COLO829 (cell line): ENCODE results near the gene CSNK2A1.
"Not testable (repeated sequence)": the region's sequence is repeated elsewhere in the genome, so short reads cannot be mapped to it uniquely, and the experiment has no call there.

Experiments
- DNase-seq: peaks from one replicate; pipeline ENCODE4 v3.0.0; 2012; ENCODE audit warnings: low spot score

Gene CSNK2A1

DNA sequence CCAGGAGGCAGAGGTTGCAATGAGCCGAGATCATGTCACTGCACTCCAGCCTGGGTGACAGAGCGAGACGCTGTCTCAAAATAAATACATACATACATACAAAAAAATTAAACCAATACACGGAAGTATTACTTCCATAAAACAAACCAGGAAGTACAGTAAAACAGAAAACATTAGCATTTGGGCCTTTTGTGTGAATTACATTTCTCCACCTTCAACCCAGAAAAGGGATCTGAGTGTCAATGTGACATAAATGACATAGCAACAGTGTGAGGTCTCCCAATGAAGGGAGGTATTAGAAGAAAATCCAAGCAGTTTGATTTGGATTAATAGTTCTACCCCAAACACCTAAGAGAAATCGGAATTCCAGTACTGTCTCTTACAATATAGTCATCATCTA lies 10.1 kb downstream of the CSNK2A1 start:
- no peak for DNase-seq

DNA sequence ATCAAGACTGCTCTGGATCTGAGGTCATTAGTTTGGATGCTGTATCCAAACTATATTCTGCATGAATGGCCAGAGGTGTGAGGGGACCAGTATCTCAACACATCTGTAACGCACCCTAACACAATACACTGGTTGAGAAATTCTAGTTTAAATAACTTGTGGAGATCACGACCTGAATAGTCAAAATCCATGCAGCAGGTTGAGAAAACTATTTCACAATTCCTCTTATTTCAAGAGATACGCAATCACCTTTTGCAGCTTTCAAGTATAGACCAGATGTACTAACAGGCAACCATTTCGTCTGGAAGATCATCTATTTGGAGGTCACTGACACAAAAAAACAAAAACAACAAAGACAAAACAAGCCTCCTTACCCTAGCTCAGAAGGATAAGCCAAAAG lies 11.1 kb downstream of the CSNK2A1 start:
- no peak for DNase-seq

- DNase-seq: no peak
Observed at GRCh38 chr20:531608-532007, 12.0 kb downstream of the CSNK2A1 start.

- DNase-seq: no peak
Observed at GRCh38 chr20:530321-530720, 13.3 kb downstream of the CSNK2A1 start.

DNA sequence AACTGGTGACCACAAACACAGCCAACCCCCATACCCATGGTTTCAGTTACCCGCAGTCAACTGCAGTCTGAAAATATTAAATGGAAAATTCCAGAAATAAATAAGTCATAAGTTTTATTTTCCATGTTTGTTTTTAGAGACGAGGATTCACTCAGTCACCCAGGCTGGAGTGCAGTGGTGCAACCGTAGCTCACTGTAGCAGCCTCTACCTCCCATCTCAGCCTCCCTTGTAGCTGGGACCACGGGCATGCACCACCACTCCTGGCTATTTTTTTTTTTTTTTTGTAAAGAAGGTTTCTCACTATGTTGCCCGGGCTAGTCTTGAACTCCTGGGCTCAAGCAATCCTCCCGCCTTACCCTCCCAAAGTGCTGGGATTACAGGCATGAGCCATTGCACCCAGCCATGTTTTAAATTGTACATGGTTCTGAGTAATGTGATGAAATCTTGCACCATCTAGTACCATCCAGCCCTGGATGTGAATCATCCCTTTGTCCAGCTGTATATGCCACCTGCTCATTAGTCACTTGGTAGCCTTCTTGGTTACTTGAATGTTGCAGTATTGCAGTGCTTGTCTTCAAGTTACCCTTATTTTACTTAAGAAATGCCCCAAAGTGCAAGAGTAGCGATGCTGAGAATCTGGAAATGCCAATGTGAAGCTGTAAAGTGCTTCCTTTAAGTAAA lies 14.5 kb downstream of the CSNK2A1 start:
- DNase-seq: peak; percentile 57

GRCh38 chr20:527571-527886 lies 16.1 kb downstream of the CSNK2A1 start:
- no peak for DNase-seq

GRCh38 chr20:521860-522259 lies 21.7 kb downstream of the CSNK2A1 start:
- no peak for DNase-seq

GRCh38 chr20:519999-520398 lies 23.6 kb downstream of the CSNK2A1 start:
- DNase-seq: no peak

DNA sequence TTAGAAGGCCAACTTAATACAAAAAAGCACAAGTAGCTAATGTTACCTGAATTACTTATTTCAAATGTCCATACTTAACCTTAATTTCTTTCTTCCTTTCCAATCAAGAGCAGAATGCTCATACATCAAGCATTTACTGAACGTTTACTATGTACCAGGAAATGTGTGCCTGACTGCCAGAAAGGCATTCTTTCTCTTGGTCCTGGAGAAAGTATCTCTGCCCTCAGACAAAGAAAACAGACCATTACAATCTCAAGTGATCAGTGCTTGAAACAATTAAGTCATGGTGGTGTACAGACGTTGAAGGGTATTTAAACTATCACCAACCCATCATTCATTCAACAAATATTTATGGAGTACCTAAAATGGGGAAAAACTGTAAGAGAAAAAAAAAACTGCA lies 26.4 kb downstream of the CSNK2A1 start:
- DNase-seq: no peak

- DNase-seq: no peak
Observed at GRCh38 chr20:516799-517198, 26.8 kb downstream of the CSNK2A1 start.

DNA sequence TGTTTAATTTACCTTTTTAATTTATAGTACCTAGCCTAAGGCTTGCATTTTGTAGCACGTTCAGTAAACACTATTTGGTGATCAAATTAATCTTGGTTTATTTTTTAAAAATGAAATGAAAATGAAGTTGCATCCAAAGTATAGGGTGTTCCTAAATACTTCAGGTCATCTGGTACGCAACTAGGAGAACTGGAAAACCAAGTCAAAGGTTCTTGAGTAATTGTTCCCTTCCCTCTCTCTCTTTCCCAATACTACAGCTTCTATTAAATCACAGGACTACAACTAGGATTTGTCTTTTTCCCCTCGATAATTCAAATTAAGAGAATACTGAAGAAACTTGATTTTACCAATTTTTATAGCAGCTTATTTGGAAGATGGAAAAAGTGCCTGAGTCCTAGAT lies 27.9 kb downstream of the CSNK2A1 start:
- no peak for DNase-seq

- DNase-seq: no peak
Observed at GRCh38 chr20:513429-513828, 30.2 kb downstream of the CSNK2A1 start.

DNA sequence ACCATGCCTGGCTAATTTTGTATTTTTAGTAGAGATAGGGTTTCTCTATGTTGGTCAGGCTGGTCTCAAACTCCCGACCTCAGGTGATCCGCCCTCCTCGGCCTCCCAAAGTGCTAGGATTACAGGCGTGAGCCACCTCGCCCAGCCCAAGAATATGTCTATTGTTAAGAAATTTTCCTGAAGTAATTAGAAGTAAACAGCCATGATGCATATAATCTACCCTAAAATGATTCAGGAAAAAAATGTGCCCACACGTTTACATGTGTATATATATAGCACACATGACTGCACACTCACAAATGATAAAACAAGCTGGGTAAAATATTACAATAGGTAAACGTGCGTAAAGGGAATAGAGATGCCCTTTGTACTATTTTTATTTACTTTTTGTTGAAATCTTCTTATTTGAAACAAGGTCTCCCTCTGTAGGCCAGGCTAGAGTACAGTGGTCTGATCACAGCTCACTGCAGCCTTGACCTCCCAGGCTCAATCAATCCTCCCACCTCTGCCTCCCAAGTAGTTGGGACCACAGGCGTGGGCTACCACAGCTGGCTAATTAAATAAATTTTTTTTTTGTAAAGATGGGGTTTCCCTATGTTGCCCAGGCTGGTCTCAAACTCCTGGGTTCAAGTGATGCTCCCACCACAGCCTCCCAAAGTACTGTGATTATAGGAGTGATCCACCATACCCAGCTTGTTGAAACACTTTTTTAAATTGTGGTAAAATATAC lies 33.1 kb downstream of the CSNK2A1 start:
- DNase-seq: not testable (repeated sequence)

DNA sequence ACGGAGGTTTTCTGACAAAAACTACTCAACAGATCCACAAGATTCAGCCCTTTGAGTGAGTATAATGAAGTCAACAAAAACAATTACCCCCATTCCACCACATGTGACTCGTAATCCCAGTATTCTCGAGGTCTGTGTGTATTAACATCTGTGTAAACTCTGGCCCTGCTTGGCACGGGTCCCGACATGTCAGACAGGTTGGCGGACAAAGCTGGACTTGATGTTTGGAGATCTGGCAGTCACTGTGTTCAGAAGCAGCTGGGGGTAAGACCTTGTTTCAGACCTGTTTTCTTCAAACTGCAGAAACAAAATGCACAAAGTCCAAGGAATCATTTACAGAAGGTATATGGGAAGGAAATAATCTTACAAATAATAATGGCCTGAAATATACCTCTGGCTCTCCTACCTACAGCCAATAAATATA lies 35.2 kb downstream of the CSNK2A1 start:
- DNase-seq: not testable (repeated sequence)

DNA sequence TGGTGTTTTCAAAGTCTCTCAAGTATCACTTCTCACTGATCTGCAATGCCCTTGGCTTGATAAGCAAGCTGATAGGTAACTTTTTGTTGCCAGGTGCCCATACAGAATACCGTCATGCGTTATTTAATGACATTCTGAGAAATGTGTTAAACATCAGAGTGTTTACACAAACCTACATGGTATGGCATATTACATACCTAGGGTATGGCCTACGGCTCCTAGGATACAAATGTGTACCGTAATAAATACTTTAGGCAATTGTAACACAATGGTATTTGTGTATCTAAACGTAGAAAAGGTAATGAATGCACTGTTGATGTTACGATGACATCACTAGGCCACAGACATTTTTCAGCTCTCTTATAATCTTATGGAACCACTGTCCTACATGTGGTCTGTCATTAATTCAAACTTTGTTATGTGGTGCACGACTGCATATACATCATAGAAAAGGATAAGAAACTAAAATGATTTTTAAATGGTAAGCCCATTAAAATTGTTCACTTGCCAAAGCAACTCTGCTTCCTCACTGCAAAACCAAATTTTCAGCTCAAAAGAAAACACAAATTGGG lies 35.7 kb downstream of the CSNK2A1 start:
- DNase-seq: no peak

GRCh38 chr20:507006-507758 lies 36.4 kb downstream of the CSNK2A1 start:
- DNase-seq: no peak

DNA sequence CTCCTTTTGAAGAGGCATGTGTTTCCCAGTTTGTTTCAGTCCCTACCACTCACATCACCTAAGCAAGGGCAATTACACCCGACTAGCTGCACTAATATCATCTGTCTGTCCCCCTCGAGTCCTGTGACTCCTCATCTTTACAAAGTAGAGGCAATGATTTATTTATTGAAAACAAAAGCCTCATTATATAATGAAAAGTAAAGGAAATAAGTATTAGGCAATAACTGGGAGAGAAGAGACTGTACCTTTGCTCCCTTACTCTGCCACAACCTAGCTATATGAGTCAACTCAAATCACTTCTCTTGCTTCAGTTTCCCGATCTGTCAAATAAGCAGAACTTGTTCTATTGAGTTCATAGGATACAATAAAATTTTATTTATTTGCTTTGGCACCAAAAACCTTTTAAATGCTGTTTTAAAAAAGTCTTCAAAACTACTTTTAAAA lies 38.9 kb downstream of the CSNK2A1 start:
- DNase-seq: peak; percentile 51

GRCh38 chr20:503048-503737 lies 40.4 kb downstream of the CSNK2A1 start:
- DNase-seq: no peak

DNA sequence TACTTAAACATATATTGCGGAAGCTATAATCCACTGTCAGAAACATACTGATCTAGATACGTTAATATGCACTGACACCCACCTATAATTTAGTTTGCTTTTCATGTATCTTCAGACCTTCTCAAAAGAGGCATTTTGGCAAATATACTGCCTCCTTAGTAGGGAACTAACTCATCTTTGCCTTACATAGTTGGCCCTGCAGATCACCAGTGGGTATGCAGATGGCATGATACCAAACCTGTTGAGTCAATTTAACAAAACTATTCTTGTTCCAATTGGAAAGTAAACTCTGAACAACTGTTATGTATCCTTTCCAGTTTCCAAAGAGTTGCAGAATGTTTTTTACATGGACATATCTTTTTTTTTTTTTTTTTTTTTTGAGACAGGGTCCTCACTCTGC lies 45.6 kb downstream of the CSNK2A1 start:
- no peak for DNase-seq

GRCh38 chr20:496126-496696 lies 47.4 kb downstream of the CSNK2A1 start:
- no peak for DNase-seq

DNA sequence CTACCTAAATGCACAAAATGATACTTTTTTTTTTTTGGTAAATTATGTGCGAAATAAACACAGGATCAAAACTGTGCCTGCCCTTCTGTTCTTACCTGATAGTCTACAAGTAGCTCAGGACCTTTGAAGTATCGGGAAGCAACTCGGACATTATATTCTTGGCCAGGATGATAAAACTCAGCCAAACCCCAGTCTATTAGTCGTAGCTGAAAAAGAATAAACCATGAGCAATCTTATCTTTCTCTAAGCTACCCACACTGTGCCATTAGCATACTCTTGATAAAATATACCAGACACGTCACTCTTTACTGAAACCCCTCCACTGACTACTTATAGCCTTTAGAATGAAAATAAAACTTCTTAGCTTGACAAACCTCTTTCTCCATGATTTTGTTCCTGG lies 51.4 kb downstream of the CSNK2A1 start:
- no peak for DNase-seq

DNA sequence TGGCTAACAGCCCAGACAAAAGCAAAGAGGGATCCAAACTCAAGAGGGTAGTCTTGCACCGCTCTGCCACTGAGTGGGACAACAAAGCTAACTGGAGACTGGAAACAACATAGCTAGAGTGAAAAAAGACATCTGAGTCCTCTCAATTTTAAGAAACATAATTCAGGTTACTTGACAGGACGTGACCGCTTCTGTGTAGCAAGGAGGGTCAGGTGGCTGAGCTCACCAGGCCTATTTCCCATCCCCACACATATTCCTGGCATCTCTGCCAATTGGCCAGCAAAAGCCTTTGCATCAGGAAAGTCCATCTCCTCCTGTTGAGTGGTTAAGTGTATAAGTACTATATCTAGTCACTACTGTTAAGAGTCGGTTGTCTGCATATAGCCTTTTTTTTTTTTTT lies 55.9 kb downstream of the CSNK2A1 start:
- DNase-seq: no peak
